Epithelial cell of prostate (primary cell): Measurements from ENCODE around the gene GPR149.
"Not testable (repeated sequence)": the region's sequence is repeated elsewhere in the genome, so short reads cannot be mapped to it uniquely, and the experiment has no call there.

Experiments
- DNase-seq: peaks from one replicate; pipeline ENCODE4 v3.0.0-alpha.2; 2011; ENCODE audit warnings: low read depth, low spot score
- H3K27ac ChIP-seq: fragments of 450-650 bp; 2 replicates; pipeline ENCODE4 v1.5.1; 2017; ENCODE audit warnings: mild to moderate bottlenecking

The GPR149 gene, protein sequence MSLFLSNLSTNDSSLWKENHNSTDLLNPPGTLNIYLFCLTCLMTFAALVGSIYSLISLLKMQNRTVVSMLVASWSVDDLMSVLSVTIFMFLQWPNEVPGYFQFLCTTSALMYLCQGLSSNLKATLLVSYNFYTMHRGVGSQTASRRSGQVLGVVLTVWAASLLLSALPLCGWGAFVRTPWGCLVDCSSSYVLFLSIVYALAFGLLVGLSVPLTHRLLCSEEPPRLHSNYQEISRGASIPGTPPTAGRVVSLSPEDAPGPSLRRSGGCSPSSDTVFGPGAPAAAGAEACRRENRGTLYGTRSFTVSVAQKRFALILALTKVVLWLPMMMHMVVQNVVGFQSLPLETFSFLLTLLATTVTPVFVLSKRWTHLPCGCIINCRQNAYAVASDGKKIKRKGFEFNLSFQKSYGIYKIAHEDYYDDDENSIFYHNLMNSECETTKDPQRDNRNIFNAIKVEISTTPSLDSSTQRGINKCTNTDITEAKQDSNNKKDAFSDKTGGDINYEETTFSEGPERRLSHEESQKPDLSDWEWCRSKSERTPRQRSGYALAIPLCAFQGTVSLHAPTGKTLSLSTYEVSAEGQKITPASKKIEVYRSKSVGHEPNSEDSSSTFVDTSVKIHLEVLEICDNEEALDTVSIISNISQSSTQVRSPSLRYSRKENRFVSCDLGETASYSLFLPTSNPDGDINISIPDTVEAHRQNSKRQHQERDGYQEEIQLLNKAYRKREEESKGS

DNA sequence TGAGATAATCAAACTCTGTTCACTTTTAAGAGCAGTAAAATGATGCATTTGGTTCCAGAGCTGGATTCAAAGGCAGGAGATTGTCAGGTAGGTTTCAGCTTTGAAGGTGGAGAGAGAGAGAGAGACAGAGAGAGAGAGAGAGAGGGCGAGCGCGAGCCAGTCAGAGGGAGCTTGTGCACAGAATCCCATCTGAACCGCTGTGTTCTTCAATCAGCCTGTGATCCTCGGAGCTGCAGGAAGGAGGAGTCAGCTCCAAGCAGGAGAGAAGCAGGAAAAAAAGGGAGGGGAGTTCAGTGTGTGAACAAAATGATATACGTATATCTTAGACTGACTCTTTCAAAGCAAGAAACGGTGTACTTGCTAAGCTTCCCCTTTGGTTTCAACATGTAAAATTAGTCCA is at the start of gene GPR149:
Gene GPR149, minus strand, starts transcription at position 177 of the 400 bp plus-strand sequence. CDS start 575 bp downstream, outside the sequence.
- H3K27ac ChIP-seq: no peak within 1 kb of the TSS
- no peak for DNase-seq

DNA sequence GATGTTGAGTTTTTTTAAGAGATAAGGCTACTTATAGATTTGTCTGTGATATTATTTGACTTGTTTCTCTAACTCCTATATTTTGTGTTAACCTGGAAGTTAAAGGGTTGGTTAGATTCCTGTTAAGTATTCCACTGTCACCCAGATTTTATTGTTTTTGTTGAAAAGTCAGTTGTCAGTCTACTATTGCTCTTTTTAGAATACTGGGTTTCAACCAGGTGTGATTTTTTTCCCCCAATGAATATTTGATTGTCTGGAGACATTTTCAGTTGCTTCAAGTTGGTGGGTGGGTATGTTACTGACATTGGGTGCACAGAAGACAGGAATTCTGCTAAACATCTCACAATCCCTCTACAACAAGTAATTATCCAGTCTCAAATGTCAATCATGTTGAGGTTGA is 43.8 kb upstream of the GPR149 start:
- DNase-seq: no peak
- no peak overlapping the region for H3K27ac ChIP-seq

DNA sequence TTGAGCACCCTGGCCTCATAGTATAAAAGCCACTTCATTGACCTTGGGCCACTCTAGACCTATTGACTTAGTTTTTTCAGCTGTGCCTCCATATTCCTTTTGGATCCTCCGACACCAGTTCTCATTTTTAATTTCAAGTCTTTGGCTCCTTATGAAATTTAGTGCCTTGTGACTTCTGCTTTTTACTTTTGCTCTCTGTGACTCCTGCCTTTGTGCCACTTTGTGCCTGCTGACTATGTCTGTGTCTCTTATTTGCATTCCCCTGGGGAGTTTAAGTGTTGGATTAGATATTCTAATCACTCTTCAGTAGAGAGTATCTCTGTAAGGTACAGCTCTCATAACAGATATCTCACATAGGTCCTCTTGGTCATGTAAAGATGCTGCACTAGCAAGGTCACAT is 39.6 kb upstream of the GPR149 start:
- no peak overlapping the region for H3K27ac ChIP-seq
- no peak for DNase-seq

DNA sequence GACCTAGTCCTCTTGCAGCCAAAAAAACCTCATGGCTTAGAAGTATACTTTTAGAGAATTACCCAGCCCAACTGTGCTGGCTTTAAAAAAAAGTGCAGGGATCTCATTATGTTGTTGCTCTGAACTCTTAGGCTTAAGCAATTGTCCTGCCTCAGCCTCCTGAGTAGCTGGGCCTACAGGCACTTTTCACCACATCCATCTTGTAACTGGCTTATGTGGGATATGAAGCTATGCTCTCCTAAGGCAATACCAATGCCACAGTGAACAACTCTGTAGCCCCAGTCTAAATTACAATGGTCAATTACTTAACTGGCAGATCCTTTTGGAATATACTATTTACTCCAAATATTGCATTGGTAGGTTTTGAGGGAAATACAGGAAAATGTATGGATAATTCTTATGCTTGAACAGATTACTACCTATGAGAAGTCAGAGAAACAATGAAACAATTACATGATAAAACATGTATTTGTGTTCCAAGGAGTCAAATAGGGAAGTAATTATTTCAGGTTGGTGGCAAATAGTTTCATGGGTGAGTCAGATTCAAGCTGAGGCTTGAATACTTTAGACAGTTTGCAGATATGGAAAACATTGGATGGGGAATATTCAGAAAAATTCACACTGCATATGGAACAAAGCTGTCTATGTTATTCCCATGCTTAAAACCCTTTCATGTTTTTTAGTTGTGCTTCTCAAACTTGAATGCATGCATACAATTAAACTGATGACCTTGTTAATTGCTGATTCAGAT is 34.6 kb upstream of the GPR149 start:
- H3K27ac ChIP-seq: peak overlapping the region; percentile 74
- DNase-seq: peak; percentile 20

DNA sequence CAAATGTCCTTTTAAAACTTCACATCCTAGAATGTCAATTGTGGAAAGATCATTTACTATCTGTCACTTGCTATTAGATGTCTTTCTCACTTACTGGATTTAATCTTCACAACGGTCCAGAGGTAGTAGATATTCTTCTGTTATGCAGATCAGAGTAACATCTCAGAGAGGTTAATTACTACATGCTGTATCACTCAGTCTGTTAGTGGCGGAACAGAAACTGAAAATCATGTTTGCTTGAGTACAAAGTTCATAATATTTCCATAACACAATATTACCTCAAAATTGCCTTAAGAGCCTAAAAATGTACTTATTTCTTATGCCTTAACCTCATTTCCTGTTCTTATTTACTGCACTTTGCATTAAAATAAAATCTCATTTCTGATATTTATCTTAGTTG is 28.6 kb upstream of the GPR149 start:
- DNase-seq: no peak
- H3K27ac ChIP-seq: no peak overlapping the region

DNA sequence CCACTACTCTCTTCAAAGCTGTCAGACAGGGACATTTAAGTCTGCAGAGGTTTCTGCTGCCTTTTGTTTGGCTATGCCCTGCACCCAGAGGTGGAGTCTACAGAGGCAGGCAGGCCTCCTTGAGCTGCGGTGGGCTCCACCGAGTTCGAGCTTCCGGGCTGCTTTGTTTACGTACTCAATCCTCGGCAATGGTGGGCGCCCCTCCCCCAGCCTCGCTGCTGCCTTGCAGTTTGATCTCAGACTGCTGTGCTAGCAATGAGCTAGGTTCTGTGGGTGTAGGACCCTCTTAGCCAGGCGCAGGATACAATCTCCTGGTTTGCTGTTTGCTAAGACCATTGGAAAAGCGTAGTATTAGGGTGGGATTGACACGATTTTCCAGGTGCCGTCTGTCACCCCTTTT is 9.1 kb upstream of the GPR149 start:
- H3K27ac ChIP-seq, DNase-seq: not testable (repeated sequence)

DNA sequence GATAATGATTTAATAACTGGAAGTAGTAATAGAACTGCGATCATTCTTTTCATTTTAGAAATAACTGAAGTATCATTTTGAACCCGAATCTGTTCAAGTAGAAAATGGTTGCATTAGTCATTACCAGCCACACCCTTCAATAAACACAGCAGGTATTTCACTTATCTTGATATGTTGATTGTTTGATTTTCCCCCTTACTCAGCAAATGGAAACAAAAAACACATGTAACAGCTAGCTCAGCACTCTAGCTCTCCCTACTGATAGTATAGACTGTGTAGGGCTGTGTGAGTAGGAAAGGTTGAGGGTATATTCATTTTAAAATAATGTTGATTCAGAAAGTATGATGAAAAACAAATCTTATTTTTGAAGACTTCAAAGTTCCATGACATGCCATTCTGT is 1.1 kb upstream of the GPR149 start:
- no peak overlapping the region for H3K27ac ChIP-seq

DNA sequence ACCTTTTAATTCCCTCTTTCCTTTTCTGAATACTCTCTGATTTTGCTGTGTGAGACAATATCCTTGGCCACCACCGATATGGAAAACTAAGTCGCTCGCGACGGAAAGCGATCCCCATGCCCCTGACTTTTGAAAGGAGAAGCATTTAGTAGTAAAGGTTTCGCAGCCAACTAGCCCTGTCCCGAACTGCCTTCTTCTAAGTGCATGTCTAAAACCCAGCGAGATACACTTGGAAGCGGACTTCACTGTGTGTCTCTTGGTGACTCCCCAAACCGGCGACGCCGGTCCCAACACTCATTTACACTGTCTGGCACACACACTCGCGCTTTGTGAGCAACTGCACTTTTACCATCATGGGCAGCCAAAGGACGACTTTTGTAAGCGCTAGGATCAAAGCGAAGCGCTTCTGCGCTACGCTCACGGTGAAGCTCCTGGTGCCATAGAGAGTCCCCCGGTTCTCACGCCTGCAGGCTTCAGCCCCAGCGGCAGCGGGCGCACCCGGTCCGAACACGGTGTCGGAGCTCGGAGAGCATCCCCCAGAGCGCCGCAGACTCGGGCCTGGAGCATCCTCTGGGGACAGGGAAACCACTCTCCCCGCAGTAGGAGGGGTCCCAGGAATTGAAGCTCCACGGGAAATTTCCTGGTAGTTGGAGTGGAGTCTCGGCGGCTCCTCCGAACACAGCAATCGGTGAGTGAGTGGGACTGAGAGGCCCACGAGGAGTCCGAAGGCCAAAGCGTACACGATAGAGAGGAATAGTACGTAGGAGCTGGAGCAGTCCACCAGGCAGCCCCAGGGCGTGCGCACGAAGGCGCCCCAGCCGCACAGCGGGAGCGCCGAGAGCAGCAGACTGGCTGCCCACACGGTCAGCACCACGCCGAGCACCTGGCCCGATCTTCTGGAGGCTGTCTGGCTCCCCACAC is 1.4 kb downstream of the GPR149 start:
- DNase-seq: no peak
- no peak overlapping the region for H3K27ac ChIP-seq

More for the DNA sequence above, 1.1 kb upstream of the GPR149 start:
- no peak for DNase-seq

DNA sequence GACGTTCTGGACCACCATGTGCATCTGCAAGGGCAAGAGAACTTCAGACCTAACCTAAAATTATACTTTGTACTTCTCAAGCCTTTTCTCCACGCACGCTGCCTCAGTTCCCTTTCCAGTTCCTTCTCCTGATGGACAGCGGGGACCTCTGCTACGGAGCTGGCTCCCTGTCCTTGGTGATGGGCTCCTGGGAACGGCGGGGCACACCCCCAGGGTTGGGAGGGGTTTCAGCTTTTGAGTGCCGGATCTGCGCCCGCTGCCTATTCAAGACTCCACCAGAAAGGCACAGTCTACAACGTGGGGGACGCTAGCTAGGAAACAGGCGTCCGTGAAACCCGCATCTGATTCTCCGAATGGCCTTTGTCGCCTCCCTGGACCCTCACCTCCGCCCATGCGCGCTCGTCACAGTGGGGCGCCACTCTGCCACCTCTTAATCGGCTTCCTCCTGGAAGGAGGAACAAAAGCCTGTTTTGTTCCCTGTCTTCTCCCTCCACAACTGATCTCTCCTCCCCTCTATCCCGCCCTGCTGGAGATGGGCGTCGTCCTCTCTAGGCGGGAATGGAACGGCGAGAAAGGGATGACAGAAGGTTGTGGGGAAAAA is 2.2 kb downstream of the GPR149 start:
- no peak overlapping the region for H3K27ac ChIP-seq
- no peak for DNase-seq

DNA sequence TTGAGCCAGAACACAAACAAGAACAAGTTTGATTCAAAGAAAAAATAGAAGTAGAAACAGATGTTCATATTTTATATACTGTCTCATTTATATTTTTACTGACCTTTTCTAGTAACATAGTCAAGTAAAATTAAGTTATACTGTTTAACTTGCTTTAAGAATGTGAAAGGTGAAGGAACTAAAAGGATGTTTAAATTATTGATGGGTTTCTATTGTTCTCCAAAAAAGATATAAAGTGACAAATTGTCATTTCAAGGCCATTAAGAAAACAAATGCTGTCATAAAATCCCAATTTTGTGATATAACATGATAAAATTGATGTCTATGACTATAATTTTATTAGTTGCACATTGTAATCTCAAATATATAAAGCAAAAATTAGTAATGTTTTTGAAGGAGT is 7.3 kb downstream of the GPR149 start:
- no peak for DNase-seq

DNA sequence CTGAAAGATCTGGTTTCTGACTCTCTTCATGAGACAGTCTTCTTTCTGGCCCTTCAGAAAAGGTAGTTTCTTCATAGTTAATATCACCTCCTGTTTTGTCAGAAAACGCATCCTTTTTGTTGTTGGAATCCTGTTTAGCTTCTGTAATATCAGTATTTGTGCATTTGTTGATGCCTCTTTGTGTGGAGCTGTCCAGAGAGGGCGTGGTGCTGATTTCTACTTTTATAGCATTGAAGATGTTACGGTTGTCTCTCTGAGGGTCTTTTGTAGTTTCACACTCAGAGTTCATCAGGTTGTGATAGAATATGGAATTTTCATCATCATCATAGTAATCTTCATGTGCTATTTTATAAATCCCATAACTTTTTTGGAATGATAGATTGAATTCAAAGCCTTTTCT is 8.9 kb downstream of the GPR149 start:
- no peak overlapping the region for H3K27ac ChIP-seq
- no peak for DNase-seq

More for the DNA sequence above, 7.3 kb downstream of the GPR149 start:
- H3K27ac ChIP-seq: no peak overlapping the region

DNA sequence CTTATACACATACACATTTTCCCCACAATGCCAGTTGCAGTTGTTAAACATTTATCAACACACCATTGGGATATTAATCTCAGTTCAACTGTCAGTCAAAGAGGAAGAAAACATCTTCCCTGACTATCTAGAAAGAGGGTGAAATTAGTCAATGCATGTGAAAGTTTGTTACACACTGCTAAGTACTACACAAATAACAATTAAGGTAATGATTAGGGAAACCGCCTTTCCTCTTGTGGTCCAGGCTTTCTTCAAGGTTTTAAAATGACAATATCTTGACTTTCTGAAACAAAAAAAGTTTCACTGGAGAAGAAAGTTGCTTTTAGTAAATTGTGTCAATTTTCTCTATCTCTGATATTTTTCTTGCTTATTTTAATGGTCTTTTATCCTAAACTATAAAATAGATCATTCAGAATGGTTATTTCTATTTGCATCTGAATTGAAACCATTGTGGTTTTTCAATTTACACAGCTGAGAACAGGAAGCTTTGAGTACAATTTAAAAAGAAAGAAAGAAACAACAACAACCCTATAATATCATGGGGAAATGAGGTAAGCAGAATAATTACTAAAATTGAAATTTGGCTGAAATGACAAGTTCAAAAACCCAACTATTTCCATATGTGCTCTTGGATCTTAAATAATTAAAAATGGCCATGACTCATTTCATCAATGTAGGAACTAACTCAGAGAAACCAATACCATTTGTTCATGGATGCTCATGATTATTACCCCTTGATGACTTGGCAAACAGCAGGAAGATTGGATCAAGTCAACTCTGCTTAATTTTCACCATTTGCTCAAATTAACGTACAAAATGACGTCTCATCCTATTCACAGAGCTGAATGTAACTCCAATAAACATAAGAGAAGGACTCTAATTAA is 31.7 kb downstream of the GPR149 start:
- DNase-seq: no peak
- H3K27ac ChIP-seq: no peak overlapping the region

DNA sequence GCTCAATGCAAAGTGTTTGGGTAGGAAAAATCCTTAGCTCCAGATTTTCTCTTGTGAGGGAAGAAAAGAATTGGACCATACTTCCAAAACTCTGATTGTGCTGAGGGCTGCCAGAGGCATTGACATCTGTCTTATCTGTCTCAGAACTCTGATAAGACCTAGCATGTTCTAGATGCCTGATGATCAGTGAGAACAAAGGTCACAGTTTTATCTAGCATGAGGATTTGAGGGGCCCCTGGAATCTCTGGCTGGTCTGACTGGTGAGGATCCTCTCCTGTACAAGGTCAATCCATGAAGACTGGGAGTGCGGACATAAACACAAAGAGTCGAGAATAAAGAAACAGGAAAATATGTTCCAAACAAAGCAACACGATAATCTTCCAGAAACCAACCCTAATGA is 40.1 kb downstream of the GPR149 start:
- H3K27ac ChIP-seq: no peak overlapping the region
- DNase-seq: no peak

DNA sequence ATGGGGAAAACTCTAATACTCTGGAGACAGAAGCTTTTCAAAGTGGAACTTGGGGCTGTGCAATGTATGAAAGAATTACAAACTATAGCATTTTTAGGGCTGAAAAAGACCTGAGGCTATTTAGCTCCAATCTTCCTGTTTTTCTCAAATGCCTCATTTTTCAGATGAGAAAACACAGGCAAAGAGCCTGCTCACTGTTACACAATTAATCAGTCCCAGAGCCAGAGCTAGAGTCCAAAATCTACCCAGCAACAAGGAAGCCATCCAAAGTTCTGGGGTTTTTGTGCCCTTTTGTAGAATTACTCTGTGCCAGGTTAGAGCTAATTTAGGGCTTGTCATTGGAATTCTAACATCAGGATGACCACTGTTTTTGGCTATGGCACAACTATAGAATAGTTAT is 45.5 kb downstream of the GPR149 start:
- no peak for DNase-seq
- no peak overlapping the region for H3K27ac ChIP-seq

DNA sequence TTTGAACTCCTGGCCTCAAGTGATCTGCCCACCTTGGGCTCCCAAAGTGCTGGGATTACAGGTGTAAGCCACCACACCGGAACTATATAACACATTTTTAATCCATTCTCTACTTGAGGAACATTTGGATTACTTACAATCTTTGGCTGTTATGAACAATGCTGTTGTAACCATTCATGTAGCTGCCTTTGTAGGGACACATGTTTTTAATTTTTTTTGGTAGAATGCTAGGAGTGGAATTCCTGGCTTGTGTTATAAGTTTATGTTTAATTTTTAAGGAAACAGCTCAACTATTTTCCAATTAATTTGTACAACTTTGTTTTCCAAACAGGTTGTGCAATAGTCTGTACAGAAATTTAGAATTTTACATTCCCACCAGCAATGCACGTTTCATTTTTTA is 51.7 kb downstream of the GPR149 start:
- no peak for DNase-seq
- H3K27ac ChIP-seq: no peak overlapping the region

DNA sequence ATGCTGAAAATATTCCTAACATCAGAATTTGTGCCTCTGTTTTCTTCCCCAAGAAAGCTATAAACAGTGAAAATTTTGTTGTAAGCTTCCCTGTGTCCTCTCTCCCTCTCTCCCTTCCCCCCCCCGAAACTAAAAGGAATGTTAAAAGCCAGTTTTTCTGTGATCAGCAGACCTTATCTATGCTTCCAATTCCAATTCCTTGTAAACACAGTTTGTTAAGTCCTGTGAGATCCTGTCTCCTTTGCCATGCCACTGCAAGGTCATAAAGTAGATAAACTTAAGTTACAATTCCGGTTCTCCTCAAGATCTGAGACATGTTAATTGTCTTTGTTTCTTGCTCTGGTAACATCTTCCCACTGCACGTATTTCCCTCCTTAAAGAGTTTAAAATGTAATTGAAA is 62.8 kb downstream of the GPR149 start:
- H3K27ac ChIP-seq: no peak overlapping the region
- no peak for DNase-seq

DNA sequence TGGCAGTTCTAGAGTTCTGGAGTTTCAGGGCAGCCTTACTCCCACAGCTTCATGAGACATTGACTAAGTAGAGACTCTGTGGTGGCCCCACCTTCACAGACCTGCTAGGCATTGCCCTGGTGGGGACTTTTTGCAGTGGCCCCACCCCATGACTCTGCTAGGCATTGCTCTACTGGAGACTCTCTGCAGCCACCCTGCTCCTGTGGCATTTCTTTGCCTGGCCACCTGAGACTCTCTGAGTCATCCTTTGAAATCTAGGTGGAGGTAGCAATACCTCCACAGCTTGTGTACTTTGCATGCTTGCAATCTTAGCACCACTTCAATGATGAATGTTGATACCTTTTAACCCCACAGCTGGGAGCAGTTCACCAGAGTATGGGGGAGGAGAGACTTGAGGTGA is 65.1 kb downstream of the GPR149 start:
- DNase-seq: no peak
- H3K27ac ChIP-seq: peak overlapping the region; percentile 35

DNA sequence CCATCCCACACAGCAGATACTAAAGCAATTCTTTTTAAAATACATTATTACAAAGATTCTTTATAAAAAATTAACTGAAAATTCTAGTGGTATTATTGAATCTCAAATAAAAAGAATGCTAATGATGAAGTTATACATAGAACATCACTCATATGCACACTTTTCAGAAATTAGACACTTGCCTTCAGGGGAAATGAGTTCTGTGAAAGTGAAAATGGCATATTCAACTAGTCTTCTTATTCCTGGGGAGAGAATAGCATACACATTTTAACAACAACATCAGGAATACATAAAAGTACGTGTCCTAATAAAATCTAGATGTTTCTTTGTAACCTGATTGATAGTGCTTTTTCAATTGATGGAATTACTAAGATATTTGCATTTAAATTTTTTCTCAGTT is 68.9 kb downstream of the GPR149 start:
- DNase-seq: no peak
- no peak overlapping the region for H3K27ac ChIP-seq

DNA sequence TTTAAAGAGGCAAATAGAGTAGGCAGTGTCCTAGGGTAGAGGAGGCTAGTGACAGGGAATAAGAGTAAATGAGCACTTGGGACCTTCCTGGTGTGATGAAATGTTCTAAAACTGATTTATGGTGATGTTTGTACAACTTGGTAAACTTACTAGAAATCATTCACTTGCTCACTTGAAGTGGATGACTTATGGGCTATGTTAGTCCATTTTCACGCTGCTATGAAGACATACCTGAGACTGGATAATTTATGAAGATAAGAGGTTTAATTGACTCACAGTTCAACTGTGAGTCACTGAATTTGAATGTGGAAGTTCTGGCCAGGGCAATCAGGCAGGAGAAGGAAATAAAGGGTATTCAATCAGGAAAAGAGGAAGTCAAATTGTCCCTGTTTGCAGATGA is 74.0 kb downstream of the GPR149 start:
- peak; percentile 53 for DNase-seq
- H3K27ac ChIP-seq: peak overlapping the region; percentile 24
